ENCODE data around the gene MAPK1.

Gene MAPK1

GRCh38 chr22:21780259-21780658, 87.2 kb downstream of the MAPK1 start:
- DNase-seq: no peak

GRCh38 chr22:21779444-21779843, 88.0 kb downstream of the MAPK1 start:
- DNase-seq: no peak

GRCh38 chr22:21778705-21779363, 88.6 kb downstream of the MAPK1 start:
- peak; percentile 64 for DNase-seq

GRCh38 chr22:21771631-21771976, 95.8 kb downstream of the MAPK1 start:
- no peak for DNase-seq

- DNase-seq: no peak
Observed at GRCh38 chr22:21768435-21768834, 99.0 kb downstream of the MAPK1 start.

GRCh38 chr22:21766691-21767462, 100.6 kb downstream of the MAPK1 start:
- DNase-seq: no peak

- no peak for DNase-seq
Observed at GRCh38 chr22:21765909-21766529, 101.4 kb downstream of the MAPK1 start.

- DNase-seq: no peak
Observed at GRCh38 chr22:21764038-21764804, 103.2 kb downstream of the MAPK1 start.

- no peak for DNase-seq
Observed at GRCh38 chr22:21762712-21763581, 104.5 kb downstream of the MAPK1 start.

GRCh38 chr22:21761994-21762680, 105.3 kb downstream of the MAPK1 start:
- DNase-seq: no peak

- no peak for DNase-seq
Observed at GRCh38 chr22:21761086-21761485, 106.4 kb downstream of the MAPK1 start.

- no peak for DNase-seq
Observed at GRCh38 chr22:21760640-21761039, 106.8 kb downstream of the MAPK1 start.

GRCh38 chr22:21759646-21760376, 107.6 kb downstream of the MAPK1 start:
- no peak for DNase-seq

GRCh38 chr22:21759093-21759492, 108.4 kb downstream of the MAPK1 start:
- no peak for DNase-seq

- no peak for DNase-seq
Observed at GRCh38 chr22:21758091-21758864, 109.2 kb downstream of the MAPK1 start.

- peak; percentile 53 for DNase-seq
Observed at GRCh38 chr22:21755851-21756284, 111.6 kb downstream of the MAPK1 start.

- no peak for DNase-seq
Observed at GRCh38 chr22:21754523-21754922, 112.9 kb downstream of the MAPK1 start.

GRCh38 chr22:21753374-21754111, 113.9 kb downstream of the MAPK1 start:
- DNase-seq: no peak

GRCh38 chr22:21752276-21752675, 115.2 kb downstream of the MAPK1 start:
- no peak for DNase-seq

Data from kidney glomerular epithelial cell (primary cell).